AML-193 (cell line): ENCODE data around the gene SLC17A5.
"Not testable (repeated sequence)": the region's sequence is repeated elsewhere in the genome, so short reads cannot be mapped to it uniquely, and the experiment has no call there.

Source experiments
- DNase-seq, 2 experiments: peaks; one replicate each; lab custom pipeline; 2025; lab: John Stamatoyannopoulos, UW

Gene SLC17A5

DNA sequence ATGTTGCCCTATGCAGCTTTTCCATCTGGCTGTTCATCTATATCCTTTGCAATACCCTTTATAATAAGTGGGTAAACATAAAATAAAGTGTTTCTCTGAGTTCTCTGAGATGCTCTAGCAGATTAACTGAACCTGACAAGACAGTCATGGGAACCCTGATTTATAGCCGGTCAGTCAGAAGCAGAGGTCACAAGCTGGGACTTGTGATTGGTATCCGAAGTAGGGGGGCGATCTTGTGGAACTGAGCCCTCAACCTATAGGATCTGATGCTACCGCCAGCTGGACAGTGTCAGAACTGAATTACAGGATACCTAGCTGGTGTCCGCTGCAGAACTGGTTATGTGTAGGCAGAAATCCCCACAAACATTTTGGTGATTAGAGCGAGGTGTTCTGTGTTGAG lies 39.0 kb downstream of the SLC17A5 start:
- no peak for DNase-seq

DNA sequence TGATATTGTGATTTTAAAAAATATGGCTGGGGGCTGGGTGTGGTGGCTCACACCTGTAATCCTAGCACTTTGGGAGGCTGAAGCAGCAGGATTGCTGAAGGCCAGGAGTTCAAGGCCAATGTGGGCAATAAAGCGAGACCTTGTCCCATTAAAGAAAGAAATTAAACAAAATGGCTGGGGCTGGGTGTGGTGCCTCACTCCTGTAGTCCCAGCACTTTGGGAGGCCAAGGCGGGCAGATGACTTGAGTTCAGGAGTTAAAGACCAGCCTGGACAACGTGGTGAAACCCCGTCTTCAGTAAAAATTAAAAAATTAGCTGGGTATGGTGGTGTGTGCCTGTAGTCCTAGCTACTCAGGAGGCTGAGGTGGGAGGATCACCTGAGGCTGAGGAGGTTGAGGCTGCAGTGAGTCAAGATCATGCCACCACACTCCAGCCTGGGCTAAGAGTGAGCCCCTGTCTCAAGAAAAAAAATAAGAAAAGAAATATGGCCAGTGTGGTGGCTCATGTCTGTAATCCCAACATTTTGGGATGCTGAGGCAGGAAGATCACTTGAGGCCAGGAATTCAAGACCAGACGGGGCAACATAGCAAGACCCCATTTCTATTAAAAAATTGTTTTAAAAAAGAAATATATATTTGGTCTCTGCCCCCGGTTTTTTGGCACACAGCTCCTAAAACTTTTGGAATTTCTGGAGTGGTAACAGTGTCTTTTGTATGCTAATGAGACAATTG lies 39.8 kb downstream of the SLC17A5 start:
- DNase-seq: no peak

DNA sequence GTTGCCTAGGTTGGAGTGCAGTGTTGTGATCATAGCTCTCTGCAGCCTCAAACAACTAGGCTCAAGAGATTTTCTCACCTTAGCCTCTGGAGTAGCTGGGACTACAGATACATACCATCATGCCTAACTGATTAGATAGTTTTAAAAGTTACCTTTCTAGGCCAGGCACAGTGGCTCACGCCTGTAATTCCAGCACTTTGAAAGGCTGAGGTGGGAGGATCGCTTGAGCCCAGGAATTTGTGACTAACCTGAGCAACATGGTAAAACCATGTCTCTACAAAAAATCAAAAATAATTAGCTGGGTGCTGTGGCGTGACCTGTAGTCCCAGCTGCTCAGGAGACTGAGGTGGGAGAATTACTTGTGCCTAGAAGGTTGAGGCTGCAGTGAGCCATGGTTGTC lies 41.2 kb downstream of the SLC17A5 start:
- no peak for DNase-seq

DNA sequence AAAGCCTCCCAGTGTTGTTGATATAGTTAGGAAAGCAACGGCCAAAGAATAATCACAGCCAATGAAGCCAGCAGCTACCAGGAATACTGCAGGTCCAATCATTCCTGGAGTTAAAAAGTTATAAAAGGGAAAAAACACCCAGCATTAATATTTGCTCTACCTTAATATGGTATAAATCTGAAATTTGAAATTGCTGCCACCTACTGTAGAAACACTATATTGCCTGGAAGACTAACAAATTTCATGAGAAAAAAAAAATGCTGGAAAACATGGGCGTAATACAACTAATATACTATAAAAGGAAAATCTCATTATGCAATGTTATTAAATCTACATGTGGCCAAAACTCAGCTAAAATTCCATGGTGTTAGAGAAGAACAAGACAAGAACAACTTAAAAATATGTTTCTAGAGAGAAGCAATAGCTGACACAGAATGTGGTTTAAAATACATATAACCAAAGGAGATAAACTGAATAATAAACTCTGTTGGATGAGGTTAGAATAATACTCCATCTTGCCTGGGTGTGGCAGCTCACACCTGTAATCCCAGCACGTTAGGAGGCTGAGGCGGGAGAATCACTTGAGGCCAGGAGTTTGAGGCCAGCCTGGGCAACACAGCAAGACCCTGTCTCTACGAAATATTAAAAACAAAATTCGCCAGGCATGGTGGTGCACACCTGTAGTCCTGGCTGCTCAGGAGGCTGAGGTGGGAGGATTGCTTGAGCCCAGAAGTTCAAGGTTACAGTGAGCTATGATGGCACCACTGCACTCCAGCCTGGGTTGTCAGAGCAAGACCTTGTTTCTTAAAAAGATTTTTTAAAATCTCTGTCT lies 43.1 kb downstream of the SLC17A5 start:
- peak; percentile 62 to 63 for DNase-seq

DNA sequence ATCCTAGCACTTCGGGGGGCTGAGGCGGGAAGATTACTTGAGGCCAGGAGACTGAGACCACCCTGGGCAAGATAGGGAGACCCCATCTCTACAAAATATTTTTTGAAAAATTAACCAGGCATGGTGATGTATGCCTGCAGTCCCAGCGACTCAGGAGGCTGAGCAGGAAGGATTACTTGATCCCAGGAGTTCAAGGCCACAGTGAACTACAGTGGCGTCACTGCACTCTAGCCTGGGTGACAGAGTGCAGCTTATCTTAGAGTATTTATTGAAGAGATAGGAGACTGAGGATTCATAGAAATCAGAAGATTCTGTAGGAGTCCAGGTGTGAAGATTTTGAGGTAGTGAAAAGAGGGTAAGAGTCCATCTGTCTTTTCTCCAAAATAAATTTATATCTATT lies 45.0 kb downstream of the SLC17A5 start:
- DNase-seq: no peak

DNA sequence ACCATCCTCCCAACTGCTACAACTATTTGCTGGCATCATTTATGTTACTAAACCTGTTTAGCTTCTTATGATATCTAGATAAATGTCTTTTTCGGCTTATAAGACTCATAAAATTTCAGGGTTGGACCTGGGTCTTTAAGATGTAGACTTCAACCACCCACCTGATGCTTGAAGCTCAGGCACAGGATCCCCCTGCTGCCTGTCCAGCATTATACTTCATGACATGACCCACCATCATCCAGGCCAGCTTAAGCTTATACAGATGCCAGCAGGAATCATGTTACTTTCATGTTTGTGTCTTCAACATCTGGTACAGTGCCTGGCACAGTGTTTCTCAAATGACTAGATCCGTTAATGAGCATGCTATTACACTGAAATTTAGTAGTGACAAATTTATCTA lies 47.4 kb downstream of the SLC17A5 start:
- DNase-seq: no peak

DNA sequence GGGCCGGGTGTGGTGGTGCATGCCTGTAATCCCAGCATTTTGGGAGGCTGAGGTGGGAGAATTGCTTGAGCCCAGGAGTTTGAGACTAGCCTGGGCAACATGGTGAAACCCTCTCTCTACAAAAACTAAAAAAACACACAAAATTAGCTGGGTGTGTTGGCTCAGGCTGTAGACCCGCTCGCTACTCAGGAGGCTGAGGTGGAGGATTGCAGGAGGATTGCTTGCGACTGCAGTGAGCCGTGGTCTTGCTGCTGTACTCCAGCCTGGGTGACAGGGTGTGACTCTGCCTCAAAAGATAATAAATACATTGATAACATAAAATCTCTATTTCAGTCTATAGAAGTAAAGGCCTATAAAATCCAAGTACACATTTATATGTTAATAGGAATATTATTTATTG lies 49.3 kb downstream of the SLC17A5 start:
- no peak for DNase-seq

DNA sequence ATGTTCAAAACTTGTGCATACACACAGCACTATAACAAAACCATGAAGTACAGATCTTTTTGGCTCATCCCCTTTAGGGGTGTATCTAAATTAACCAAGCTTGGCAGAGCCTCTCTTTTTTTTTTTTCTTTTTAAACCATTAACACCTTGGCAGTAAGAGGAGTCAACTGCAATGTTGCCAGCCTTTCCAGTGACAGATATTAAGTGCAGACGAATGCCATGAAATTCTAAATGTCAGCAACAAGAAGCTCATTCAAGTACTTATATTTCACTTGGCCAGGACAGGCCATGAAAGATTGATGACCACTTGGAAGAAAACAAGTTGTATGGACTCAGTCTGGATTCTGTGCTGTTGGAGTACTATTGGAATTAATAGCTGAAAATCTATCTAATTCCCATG lies 49.8 kb downstream of the SLC17A5 start:
- DNase-seq: no peak

DNA sequence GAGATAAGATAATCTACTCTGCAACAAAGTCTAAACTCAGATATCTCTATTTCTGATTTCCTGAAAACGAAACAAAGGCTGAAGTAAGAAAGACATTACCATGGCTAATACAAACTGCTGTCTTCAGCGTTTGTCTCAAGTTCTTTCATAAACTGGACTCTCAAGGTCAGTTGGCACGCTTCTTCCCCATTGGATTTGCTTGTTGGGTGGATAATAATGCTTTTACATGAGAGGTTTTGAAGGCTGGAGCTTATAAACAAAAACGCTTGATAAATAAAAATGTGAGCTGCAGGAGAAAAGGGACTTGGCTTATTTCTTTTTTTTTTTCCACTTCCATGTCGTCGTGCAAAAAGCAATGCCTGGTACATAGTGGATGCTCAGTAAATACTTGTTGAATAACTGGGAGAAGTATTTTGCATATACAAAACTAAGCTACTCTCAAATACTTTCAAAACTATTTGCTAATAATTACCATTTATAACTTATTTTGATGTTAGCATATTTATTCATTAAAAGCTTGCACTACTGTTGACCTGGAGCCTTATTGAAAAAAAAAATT lies 67.3 kb downstream of the SLC17A5 start:
- peak; percentile 30 to 48 for DNase-seq

DNA sequence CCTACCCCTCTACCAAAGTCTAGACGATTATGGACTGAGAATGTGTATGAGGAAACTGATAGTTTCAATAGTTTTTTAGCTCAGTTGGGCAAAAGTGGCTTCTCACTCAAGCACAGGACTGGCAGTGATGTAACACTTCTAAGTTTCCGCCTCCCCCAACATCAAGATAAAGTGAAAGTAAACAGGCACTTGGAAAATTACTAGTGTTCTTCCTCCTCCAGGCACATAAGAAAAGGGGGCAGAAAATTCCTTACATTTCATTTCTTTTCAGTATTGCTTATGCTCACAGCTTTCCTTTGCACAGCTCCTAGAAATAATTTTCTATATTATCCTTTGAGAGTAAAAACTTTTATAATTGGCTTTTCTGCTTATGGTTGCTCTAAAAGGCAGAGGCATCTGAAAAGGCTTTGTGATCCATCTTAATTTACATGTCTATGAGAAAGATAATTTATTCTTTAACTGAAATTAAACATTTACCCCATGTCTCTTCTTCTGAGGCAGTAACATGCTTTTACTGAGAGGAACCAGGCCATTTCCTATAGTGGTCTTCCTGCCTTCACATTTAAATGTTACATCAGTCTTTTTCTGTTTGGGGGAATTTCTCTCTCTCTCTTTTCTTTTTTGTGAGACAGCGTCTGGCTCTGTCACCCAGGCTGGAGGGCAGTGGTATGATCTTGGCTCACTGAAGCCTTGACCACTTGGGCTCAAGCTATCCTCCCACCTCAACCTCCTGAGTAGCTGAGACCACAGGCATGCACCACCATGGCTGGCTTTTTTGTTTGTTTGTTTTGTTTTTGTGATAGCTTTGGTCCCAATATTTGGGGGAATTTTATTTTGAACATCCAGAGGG lies 68.0 kb downstream of the SLC17A5 start:
- DNase-seq: peak; percentile 88 to 90

DNA sequence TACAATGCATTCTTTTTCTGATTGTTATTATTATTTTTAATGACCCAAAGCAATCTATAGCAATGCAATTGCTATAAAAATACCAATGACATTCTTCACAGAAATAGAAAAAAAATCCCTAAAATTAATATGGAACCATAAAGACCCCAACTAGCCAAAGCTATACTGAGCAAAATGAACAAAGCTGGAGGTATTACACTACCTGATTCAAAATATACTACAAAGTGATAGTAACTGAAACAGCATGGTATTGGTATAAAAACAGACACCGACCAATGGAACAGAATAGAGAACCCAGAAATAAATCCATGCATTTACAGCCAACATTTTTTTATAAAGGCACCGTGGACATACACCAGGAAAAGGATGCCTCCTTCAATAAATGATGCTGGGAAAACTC lies 72.5 kb downstream of the SLC17A5 start:
- no peak for DNase-seq

DNA sequence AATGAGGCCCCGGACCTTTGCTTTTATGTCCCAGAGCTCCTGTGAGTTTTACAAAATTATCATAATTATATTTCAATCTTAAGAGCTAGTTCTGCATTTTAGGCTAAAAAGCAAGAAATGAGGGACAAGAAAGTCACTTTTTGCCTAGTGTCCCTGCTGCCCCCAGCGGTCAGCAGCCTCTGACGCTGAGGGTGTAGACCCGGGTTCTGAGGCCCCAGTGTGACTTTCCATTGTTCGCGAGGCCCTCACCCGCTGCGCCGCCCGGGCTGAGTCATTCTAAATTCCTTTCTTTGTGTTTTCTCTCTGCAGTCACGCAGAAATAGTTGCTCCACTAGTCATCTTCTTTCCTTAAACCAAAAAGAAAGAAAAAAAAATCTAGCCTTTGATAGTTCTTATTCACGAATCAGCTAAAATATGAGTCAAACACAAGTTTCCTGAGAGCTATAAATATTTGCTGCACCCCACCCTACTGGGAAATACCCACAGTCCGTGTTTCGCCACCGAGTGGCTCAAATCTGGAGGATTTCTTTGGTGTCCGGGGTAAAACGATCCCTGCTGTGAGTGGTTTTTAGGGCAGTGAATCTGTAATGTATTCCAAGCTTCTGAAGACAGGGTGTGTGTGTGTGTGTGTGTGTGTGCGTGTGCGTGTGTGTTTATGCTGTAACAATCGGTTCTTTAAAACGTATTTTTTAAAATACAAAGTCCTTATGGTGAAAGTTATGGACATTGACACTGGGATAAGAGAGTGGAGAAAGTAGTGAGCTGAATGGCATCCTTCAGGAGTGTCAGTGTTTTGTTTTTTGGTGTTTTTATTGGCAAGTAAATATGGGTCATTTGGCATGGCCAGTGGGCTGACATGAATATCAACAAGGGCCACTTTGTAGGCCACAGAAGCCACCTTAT lies 73.3 kb downstream of the SLC17A5 start:
- DNase-seq: peak in 1 of 2 experiments; percentile 40

DNA sequence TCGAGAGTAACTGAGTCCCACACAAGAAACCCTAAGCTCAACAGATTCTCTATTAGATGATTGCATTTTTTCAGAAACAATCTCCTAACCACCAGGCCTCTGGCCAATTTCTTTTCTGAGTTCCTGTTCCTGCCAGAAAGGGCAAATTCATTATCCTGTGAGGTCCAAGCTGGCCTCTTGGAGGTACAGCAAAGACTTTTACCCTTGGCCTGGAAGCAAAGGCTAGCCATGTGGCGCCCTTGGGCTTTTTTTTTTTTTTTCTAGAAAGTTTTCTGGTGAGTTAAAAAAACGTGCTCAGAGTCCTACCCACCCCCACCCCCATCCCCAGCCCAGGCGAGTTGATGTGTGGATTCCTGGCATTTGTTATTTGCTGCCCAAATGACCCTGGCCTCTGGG lies 73.9 kb downstream of the SLC17A5 start:
- peak; percentile 37 to 59 for DNase-seq

DNA sequence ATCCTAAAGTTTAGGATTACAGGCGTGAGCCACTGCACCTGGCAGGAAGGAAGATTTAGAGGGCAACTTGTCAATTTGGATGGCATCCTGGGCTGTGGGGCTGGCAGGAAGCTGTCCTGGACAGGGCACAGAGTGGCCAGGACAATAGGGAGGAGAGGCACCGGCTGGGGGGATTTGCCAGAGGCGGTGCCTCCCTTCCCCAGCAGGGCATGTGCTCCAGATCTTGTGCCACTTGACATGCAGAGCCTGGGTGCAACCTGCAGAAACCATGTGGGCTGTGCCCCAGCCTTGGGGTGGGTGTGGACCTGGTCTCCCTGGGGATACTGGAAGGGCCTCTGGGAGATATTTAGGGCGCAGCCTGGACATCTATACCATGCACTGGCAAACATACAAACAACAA lies 74.4 kb downstream of the SLC17A5 start:
- no peak for DNase-seq

DNA sequence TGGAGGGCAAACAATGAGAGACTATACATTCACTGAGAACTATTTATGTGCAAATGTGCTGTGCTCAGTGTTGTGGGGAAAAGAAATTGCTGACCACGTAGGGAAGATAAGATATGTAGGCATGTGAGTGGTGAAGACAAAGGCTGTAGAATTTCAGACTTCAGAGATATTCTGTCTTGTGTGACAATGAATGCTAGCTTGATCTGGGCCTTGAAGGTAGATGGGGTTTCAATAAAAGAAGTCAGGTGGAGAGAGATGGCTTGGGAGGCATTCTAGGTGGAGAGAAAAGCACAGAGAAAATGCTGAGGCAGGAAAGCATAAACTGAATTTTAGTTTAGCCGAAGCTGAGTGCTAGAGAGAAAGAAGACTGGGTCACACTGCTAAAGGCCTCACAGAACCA lies 76.1 kb downstream of the SLC17A5 start:
- DNase-seq: no peak

DNA sequence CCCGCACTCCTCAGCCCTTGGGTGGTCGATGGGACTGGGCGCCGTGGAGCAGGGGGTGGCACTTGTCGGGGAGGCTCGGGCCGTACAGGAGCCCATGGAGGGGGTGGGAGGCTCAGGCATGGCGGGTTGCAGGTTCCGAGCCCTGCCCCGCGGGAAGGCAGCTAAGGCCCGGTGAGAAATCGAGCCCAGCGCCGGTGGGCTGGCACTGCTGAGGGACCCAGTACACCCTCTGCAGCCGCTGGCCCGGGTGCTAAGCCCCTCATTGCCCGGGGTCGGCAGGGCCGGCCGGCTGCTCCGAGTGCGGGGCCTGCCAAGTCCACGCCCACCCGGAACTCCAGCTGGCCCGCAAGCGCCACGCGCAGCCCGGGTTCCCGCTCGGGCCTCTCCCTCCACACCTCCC lies 81.3 kb downstream of the SLC17A5 start:
- not testable (repeated sequence) for DNase-seq

DNA sequence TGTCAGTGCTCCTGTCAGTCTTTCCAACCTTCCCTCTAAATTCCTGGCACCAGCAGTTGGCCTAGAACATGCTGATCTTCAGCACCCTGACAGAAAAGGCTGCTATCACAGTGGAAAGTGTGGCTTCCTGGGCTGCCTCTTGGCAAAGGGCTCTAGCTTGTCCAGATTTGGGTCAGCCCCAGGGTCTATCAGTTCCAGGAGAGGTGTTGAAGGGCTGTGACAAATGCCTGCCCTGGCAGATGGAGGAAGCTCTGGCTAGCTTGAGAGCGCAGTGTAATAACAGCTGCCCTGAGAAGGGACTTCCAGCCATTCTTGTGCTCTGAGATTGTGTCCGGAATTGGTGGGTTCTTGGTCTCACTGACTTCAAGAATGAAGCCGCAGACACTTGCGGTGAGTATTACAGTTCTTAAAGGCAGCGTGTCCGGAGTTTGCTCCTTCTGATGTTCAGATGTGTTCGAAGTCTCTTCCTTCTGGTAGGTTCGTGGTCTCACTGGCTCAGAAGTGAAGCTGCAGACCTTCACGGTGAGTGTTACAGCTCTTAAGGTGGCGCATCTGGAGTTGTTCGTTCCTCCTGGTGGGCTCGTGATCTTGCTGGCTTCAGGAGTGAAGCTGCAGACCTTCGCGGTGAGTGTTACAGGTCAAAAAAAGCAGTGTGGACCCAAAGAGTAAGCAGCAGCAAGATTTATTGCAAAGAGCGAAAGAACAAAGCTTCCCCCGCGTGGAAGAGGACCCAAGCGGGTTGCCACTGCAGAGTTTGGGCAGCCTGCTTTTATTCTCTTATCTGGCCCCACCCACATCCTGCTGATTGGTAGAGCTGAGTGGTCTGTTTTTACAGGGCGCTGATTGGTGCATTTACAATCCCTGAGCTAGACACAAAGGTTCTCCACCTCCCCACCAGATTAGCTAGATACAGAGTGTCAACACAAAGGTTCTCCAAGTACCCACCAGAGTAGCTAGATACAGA lies 82.3 kb downstream of the SLC17A5 start:
- not testable (repeated sequence) for DNase-seq

DNA sequence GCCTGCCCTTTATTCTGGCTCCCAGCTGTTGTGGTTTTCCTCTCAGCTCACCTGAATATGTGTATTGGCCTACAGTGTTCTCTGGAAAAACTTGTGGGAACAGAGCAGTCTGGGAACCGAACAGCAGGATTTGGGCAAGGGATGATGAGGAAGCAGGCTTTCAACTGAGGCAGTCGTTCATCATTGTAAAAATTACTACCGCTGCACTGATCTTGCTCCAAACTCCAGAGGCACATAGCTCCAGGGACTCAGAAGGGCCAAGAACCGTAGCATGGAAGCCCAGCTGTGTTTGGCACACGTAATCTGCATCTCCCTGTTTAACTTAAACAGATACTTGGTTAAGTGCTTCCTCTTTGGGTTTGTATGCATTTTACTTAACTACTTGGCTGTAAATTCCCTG lies 84.7 kb downstream of the SLC17A5 start:
- no peak for DNase-seq

DNA sequence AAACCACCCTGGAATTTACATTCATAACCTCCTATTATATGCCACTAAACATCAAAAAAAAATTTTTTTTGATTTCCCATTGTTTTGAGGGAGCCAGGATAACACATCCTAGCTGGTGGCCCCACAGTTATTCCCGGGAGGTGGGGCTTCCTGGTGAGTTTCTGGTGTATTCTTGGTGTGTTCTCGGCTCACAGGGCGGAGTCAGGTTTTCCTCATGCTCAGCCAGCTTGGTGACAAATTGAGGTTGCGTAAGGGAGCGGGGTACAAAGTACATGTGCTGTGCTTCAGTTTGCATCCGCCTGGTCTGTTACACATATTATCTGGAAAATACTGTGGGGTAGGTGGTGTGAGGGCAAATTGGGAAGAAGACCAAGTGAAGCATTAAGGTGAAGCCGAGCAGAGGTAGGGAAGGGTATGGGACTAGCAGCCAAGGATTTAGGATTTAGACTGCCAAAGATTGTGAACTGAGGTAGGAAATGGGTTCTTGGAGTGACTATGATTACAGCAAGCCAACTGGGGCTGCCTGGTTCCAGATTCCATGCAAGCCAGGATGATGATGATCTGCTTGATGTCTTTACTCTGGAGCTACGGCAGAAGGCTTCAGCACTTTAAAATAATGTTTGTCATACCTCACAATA lies 86.7 kb downstream of the SLC17A5 start:
- DNase-seq: no peak
